H1 (cell line): Measurements from ENCODE around the gene TTC13. TPM values are rescaled to one million over a fixed set of nuclear protein-coding genes. Genes with fewer than 3 reads are reported as not detected.

Experiments
- CTCF ChIA-PET: fragments of 300-600 bp; sonication (Branson Sonifier 250); formaldehyde crosslinking; loops from one replicate; lab custom pipeline; 2021; ENCODE audit not compliant: partially characterized antibody; lab: Charles Lee
- POLR2A ChIA-PET: fragments of 300-600 bp; sonication (Branson Sonifier 250); formaldehyde crosslinking; loops from one replicate; lab custom pipeline; 2021; ENCODE audit warnings: inconsistent platforms; ENCODE audit not compliant: partially characterized antibody; lab: Charles Lee
- DNase-seq, 2 experiments: peaks; one replicate each; pipeline versions ENCODE4 v3.0.0 to v3.0.0-alpha.2; 2010 to 2022; ENCODE audit warnings: low spot score in 2 of 2, low read depth in 1 of 2, mixed read lengths in 1 of 2
- FAIRE-seq: peaks from 2 replicates; lab custom pipeline; 2011; peaks lifted over from hg19 to GRCh38; lab: Jason Lieb, UNC
- H2AFZ ChIP-seq: 2 replicates; pipeline ENCODE4 v1.8.1; 2012; ENCODE audit warnings: low read length, inconsistent platforms
- H2AK5ac ChIP-seq: 2 replicates; pipeline ENCODE4 v1.6.1; 2013; ENCODE audit warnings: low read depth, low read length
- H2BK120ac ChIP-seq: replicated peaks from 2 replicates; pipeline ENCODE3; 2013; ENCODE audit warnings: low read depth, low read length, inconsistent platforms
- H2BK12ac ChIP-seq: 2 replicates; pipeline ENCODE4 v1.6.1; 2013; ENCODE audit warnings: low read depth, low read length
- H2BK15ac ChIP-seq: 2 replicates; pipeline ENCODE4 v1.6.1; 2013; ENCODE audit warnings: low read length
- H2BK20ac ChIP-seq: 2 replicates; pipeline ENCODE4 v1.6.1; 2013; ENCODE audit warnings: low read length
- H2BK5ac ChIP-seq: 2 replicates; pipeline ENCODE4 v1.6.1; 2013; ENCODE audit warnings: low read depth, low read length
- H3K14ac ChIP-seq: 2 replicates; pipeline ENCODE4 v1.6.1; 2013; ENCODE audit warnings: inconsistent platforms; ENCODE audit not compliant: insufficient read length
- H3K18ac ChIP-seq: 2 replicates; pipeline ENCODE4 v1.6.1; 2013; ENCODE audit warnings: low read length; ENCODE audit errors: extremely low read depth
- H3K23ac ChIP-seq: 2 replicates; pipeline ENCODE4 v1.6.1; 2013; ENCODE audit warnings: inconsistent platforms; ENCODE audit not compliant: insufficient read length
- H3K23me2 ChIP-seq: 2 replicates; pipeline ENCODE4 v1.6.1; 2013; ENCODE audit warnings: low read depth, low read length
- H3K27ac ChIP-seq: 2 replicates; pipeline ENCODE4 v1.6.1; 2011; ENCODE audit warnings: low read depth, low read length, inconsistent platforms
- H3K27me3 ChIP-seq, 4 experiments: replicated peaks in 1 of 4; 1 replicate in 1 of 4; 2 replicates in 3 of 4; pipeline versions ENCODE4 v1.6.1 to v1.8.1; 2011 to 2013; ENCODE audit warnings: low read length in 3 of 4, mild to moderate bottlenecking in 3 of 4, inconsistent platforms in 2 of 4, mixed read lengths in 2 of 4, moderate library complexity in 1 of 4; ENCODE audit not compliant: control insufficient read depth in 3 of 4, insufficient read depth in 3 of 4; ENCODE audit errors: extremely low read depth in 1 of 4
- H3K36me3 ChIP-seq, 4 experiments: 2 replicates each; pipeline versions ENCODE4 v1.6.1 to v1.8.1; 2011 to 2013; ENCODE audit warnings: mild to moderate bottlenecking in 4 of 4, low read length in 3 of 4, moderate library complexity in 2 of 4, control low read depth in 1 of 4, inconsistent platforms in 1 of 4; ENCODE audit not compliant: insufficient read depth in 4 of 4, control insufficient read depth in 2 of 4
- H3K4ac ChIP-seq: replicated peaks from 2 replicates; pipeline ENCODE3; 2013; ENCODE audit warnings: low read length, low read depth, mixed read lengths, inconsistent platforms; ENCODE audit not compliant: insufficient read length
- H3K4me1 ChIP-seq, 4 experiments: replicated peaks in 1 of 4; 1 replicate in 1 of 4; 2 replicates in 3 of 4; pipeline versions ENCODE4 v1.6.1 to v1.8.1; 2011 to 2013; ENCODE audit warnings: low read length in 3 of 4, inconsistent platforms in 2 of 4, mixed read lengths in 1 of 4; ENCODE audit not compliant: insufficient read depth in 4 of 4, control insufficient read depth in 3 of 4
- H3K4me2 ChIP-seq, 2 experiments: 2 replicates each; pipeline versions ENCODE4 v1.6.1 to v1.8.1; 2011 to 2013; ENCODE audit warnings: low read depth in 2 of 2, low read length in 2 of 2, control low read depth in 1 of 2, inconsistent platforms in 1 of 2, mild to moderate bottlenecking in 1 of 2; ENCODE audit not compliant: insufficient read depth in 1 of 2
- H3K4me3 ChIP-seq, 4 experiments: fragments of 200-600, 300-600 bp in 1 of 4; sonication (generic), shearing (Covaris generic), sonication (Bioruptor Twin) in 1 of 4; 2 replicates each; pipeline versions ENCODE4 v1.5.1 to v1.8.1; 2011 to 2016; ENCODE audit warnings: low read length in 4 of 4, low read depth in 3 of 4, control low read depth in 2 of 4, inconsistent platforms in 2 of 4, mild to moderate bottlenecking in 2 of 4, mixed read lengths in 1 of 4, moderate library complexity in 1 of 4; ENCODE audit not compliant: insufficient read depth in 2 of 4; ENCODE audit errors: extremely low read depth in 1 of 4
- H3K56ac ChIP-seq: replicated peaks from 2 replicates; pipeline ENCODE3; 2013; ENCODE audit warnings: low read depth, mild to moderate bottlenecking, mixed read lengths, low read length, inconsistent platforms; ENCODE audit not compliant: insufficient read length
- H3K79me1 ChIP-seq: 2 replicates; pipeline ENCODE4 v1.6.1; 2013; ENCODE audit warnings: low read depth, low read length, control low read depth
- H3K79me2 ChIP-seq, 2 experiments: 2 replicates each; pipeline versions ENCODE4 v1.6.1 to v1.8.1; 2012 to 2013; ENCODE audit warnings: low read length in 2 of 2, mild to moderate bottlenecking in 2 of 2, inconsistent platforms in 1 of 2; ENCODE audit not compliant: insufficient read depth in 2 of 2, control insufficient read depth in 1 of 2
- H3K9ac ChIP-seq, 4 experiments: replicated peaks in 1 of 4; 1 replicate in 1 of 4; 2 replicates in 3 of 4; pipeline versions ENCODE4 v1.6.1 to v1.8.1; 2011 to 2013; ENCODE audit warnings: low read depth in 3 of 4, low read length in 3 of 4, control low read depth in 2 of 4, mild to moderate bottlenecking in 2 of 4, moderate library complexity in 2 of 4, inconsistent platforms in 1 of 4; ENCODE audit errors: extremely low read depth in 1 of 4
- H3K9me3 ChIP-seq, 2 experiments: 2 replicates each; pipeline versions ENCODE4 v1.6.1 to v1.8.1; 2012 to 2013; ENCODE audit warnings: mild to moderate bottlenecking in 2 of 2, moderate library complexity in 2 of 2, control low read depth in 1 of 2, inconsistent platforms in 1 of 2, low read depth in 1 of 2, low read length in 1 of 2, mixed read lengths in 1 of 2; ENCODE audit not compliant: insufficient read depth in 2 of 2
- H4K20me1 ChIP-seq, 2 experiments: replicated peaks in 1 of 2; 2 replicates each; pipeline versions ENCODE3 to v1.8.1; 2011 to 2013; ENCODE audit warnings: inconsistent platforms in 2 of 2, low read length in 2 of 2, mild to moderate bottlenecking in 1 of 2; ENCODE audit not compliant: insufficient read depth in 2 of 2, control insufficient read depth in 1 of 2
- H4K5ac ChIP-seq: 2 replicates; pipeline ENCODE4 v1.6.1; 2013; ENCODE audit warnings: low read length, low read depth, mixed read lengths, inconsistent platforms; ENCODE audit not compliant: insufficient read length
- H4K8ac ChIP-seq: 2 replicates; pipeline ENCODE4 v1.8.0; 2013; ENCODE audit warnings: mild to moderate bottlenecking, moderate library complexity, low read length, inconsistent platforms; ENCODE audit not compliant: insufficient read depth; ENCODE audit errors: extremely low read depth
- H4K91ac ChIP-seq: replicated peaks from 2 replicates; pipeline ENCODE3; 2013; ENCODE audit warnings: low read length, mixed read lengths, inconsistent platforms; ENCODE audit not compliant: insufficient read length
- GABPA ChIP-seq: IDR thresholded peaks from 2 replicates; pipeline ENCODE4 v1.6.1; 2011; ENCODE audit warnings: mild to moderate bottlenecking, low read length, moderate library complexity, borderline replicate concordance; ENCODE audit not compliant: insufficient read depth
- WGBS, 2 experiments: shearing (Covaris generic) in 1 of 2; methylation state at CpG; one replicate each; pipeline versions ENCODE4 v1.1.6 to v1.1.7; 2013 to 2015; ENCODE audit warnings: low lambda C conversion rate in 2 of 2, mixed read lengths in 2 of 2, inconsistent platforms in 1 of 2, low coverage in 1 of 2, missing lambda C conversion rate in 1 of 2; ENCODE audit not compliant: insufficient replicate concordance in 2 of 2, insufficient coverage in 1 of 2, insufficient read length in 1 of 2; ENCODE audit errors: extremely low coverage in 1 of 2, missing lambda C conversion rate in 1 of 2; 5-methylcytosine and 5-hydroxymethylcytosine counted together
- polyA plus RNA-seq, 7 experiments: library from polyadenylated mRNA; depleted of rRNA in 3 of 7; stranded (reverse) in 5 of 7; unstranded in 2 of 7; fragments of >200 nt in 5 of 7; fragments of 200-250 nt in 2 of 7; gene quantifications; 1 replicate in 5 of 7; 2 replicates in 1 of 7; 4 replicates in 1 of 7; pipeline versions ENCODE4 v1.2.1 to v1.2.3, GENCODE V29; 2011 to 2013; ENCODE audit warnings: missing spikeins in 2 of 7, mixed read lengths in 2 of 7
- total RNA-seq: library from RNA; stranded (reverse); fragmentation: NEBNext Ultra II Directional; extraction: Animal tissue kit (Norgen Biotek cat#: 25700); gene quantifications from 2 replicates; pipeline ENCODE4 v1.2.1, GENCODE V29; 2021
- TF ChIP-seq, protein P1 (sequence below): IDR thresholded peaks from 2 replicates; pipeline ENCODE4 v1.6.1; 2012; ENCODE audit warnings: inconsistent platforms

Gene TTC13
- total and polyA plus RNA-seq, 2 of the 8 experiments (the other 6 are each of a cell fraction or from before 2014, with no cell fraction given): 3.1 to 7.1 TPM

DNA sequence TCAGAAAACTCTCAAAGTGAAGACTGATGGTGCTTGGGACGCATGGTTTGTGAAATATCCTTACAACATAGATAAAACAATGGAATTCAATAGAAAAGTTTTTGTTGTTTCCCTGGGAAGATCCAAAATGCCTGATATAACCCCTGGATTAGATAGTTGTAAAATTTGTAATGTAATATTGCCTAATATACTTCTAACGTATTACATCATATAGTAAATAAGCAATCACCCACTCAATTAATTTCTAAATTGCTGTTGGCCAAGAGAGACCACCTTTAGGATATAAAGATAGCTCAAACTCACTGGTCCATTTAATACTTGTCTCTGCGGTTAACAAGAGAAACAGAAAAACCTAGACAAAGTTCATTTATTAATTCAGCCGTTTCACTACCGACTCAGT, 42.2 kb downstream of the TTC13 start:
- H2BK5ac ChIP-seq: no peak overlapping the region
- no peak for TF ChIP-seq GABPA
- TF ChIP-seq, protein P1, sequence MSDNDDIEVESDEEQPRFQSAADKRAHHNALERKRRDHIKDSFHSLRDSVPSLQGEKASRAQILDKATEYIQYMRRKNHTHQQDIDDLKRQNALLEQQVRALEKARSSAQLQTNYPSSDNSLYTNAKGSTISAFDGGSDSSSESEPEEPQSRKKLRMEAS: no peak
- no peak overlapping the region for H3K9ac ChIP-seq
- H3K56ac ChIP-seq: no peak overlapping the region
- no peak overlapping the region for H2AK5ac ChIP-seq
- H2BK20ac ChIP-seq: no peak overlapping the region
- H3K27ac ChIP-seq: no peak overlapping the region
- no peak overlapping the region for H3K14ac ChIP-seq
- no peaks in the 10 kb centered on the region for H3K9me3 ChIP-seq
- H3K79me1 ChIP-seq: no peaks in the 10 kb centered on the region
- no peak overlapping the region for H2BK15ac ChIP-seq
- H3K27me3 ChIP-seq: no peaks in the 10 kb centered on the region; a peak in 1 of 7 replicates
- no peak overlapping the region for H3K4me3 ChIP-seq
- no peak overlapping the region for H2BK120ac ChIP-seq
- no peak overlapping the region for H2AFZ ChIP-seq
- no peaks in the 10 kb centered on the region for H3K4me1 ChIP-seq
- POLR2A ChIA-PET: no interaction called here
- no peaks in the 10 kb centered on the region for H3K23me2 ChIP-seq
- no peaks in the 10 kb centered on the region for H3K36me3 ChIP-seq
- no peak overlapping the region for H4K5ac ChIP-seq
- CTCF ChIA-PET: interaction anchor here (0.6 to 1.2 kb wide), 2 partner anchors 273 to 339 kb away, joined by 3 read pairs; no protein-coding TSS in a partner anchor
- 80% methylated on average over 5 of the region's 5 CpGs; no CpG with 5 or more reads in 1 of the 2 experiments for WGBS, 2 experiments
- no peak overlapping the region for H3K23ac ChIP-seq
- FAIRE-seq (no peak), DNase-seq (no peak)
- H3K4me2 ChIP-seq: no peak overlapping the region
- H4K91ac ChIP-seq: no peak overlapping the region
- no peaks in the 10 kb centered on the region for H4K20me1 ChIP-seq
- no peak overlapping the region for H3K4ac ChIP-seq
- H3K18ac ChIP-seq: no peak overlapping the region
- no peak overlapping the region for H4K8ac ChIP-seq
- H3K79me2 ChIP-seq: no peaks in the 10 kb centered on the region
- no peak overlapping the region for H2BK12ac ChIP-seq
